ENCODE measurements around the gene KCNB1.

The KCNB1 gene

GRCh38 chr20:49468412-49468811 lies 14.1 kb downstream of the KCNB1 start:
- no peak for DNase-seq

DNA sequence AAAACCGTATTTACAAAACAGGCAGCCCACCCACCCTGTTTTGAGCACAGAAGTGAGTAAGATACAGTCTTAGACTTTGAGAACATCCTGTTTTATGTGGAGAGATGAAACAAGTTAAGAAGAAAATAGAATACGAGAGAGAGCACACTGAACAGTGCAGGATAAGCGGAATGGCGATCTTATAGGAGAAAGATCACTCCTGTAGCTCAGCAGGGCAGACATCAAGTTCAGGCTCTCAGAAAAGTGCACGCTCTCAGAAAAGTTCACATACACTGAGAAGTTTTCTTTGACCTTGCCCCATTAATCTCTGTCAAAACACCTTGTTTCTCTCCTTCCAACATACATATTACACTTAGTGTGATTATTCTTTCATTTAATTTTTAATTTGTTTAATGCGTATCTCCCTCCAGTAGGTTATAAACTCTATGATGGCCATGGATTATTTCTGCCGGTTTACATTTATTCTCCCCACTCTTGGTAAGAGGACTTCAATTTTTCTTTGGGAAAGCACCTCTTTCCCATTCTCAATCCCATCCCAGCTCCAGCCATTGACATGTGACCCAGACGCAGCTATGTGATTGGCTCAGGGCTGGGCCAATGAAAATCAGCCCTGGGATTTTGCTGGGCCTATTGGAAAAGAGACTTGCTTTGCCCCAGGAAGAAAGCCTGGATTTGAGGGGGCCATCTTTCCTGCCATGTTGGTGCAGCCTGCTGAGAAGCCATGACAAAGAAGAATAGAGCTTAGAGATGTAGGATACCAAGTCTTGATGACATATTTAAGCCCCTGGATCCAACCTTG lies 16.2 kb downstream of the KCNB1 start:
- DNase-seq, result no peak

- no peak for DNase-seq
These were observed 17.9 kb downstream of the KCNB1 start for GRCh38 chr20:49464556-49464955.

DNA sequence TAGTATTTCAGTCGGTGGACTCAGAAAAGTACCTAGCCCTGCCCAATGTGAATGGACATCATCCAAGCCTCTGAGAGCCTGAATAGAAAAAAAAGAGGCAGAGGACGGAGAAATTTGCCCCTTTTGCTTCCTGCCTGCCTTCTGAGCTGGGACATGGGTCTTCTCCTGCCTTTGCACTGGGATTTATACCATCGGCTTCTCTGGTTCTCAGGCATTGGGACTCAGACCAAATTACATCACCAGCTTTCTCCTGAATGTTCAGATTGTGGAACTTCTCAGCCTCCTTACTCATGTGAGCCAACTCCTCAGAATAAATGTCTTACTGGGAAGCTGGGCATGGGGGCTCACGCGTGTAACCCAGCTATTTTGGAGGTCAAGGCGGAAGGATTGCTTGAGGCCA lies 19.8 kb downstream of the KCNB1 start:
- DNase-seq, result no peak

DNA sequence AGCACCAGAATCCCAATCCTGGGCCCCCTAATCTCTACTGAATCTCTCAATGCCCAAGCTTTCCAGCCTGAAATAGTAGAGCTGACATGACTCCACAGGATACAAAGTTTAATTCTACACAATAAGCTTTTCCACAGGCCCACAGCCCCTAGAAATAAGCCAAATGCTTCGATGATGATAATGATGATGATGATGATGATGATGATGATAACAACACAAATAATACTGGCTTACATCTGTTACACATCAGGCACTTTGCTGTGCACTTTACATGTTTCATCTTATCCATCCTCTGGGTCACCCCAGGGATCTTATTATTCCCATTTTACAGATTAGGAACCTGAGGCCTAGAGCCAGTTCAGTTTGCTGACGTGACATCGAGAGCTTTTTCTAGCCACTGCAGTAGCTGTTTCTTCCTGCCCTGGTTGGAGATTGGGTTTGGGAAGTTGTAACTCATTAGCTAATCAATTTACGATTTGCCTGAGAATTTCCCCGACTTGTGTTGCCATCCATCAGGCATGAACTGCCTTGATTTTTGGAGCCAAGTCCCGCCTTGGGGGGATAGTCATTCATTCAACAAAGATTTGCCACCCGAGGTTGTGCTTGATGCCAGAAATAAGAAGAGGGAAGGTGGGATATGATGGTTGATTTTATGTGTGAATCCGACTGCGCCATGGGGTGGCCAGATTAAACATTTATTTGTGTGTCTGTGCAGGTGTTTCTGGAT lies 20.4 kb downstream of the KCNB1 start:
- DNase-seq, result no peak

DNA sequence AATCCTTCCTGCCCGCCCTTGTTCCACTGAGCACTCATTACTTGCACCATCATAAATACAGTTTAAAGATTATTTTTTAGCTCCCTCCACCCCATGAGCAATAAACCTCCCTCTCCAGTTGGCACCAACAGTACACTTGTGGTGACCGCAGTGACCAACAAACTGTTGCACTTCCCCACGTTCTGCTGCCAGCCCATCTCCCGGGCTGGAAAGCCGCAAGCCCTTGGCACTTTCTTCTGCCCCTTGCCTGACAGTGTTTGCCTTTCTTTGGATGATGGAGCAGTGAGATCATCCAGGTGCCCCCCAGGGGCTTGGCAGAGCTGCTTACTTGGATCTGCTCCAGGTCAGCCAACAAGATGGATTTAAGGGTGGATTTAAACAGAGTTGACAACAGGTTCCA lies 21.6 kb downstream of the KCNB1 start:
- DNase-seq, result no peak

DNA sequence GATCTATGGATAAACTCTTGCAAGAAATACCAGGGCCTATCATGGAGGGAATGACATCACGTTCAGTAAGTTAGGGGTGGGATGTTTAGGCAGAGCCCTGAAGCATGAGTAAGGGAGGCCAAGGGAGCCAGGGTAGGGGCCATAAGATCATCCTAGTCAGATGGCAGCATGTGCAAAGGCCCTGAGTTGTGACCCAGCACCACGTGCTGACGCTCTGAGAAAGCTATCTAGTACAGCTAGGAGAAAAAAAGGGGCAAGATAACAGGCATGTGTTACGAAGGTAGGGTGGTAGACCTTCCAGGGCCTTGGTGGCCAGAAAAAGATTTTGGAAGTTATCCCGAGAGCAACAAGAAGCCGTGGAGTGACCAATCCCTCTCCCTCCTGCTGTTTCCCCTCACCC lies 22.3 kb downstream of the KCNB1 start:
- DNase-seq, result no peak

- DNase-seq, result no peak
These were observed 22.8 kb downstream of the KCNB1 start for GRCh38 chr20:49459684-49460083.

GRCh38 chr20:49457444-49457843 lies 25.0 kb downstream of the KCNB1 start:
- no peak for DNase-seq

- DNase-seq, result no peak
These were observed 25.8 kb downstream of the KCNB1 start for GRCh38 chr20:49456646-49457045.

DNA sequence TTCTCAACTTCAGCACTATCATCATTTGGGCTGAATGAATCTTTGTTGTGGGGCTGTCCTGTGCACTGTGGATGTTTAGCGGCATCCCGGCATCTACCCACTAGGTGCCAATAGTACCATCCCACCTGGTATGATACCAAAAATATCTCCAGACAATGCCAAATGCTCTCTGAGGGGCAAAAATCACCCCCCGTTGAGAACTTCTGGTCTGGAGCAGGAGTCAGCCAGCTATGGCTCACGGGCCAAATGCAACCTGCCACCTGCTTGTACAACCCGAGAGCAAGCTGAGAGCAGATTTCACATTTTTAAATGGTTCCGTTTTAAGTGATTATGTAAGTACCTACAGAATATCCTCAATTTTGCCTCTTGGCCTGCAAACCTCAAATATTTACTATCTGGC lies 26.8 kb downstream of the KCNB1 start:
- DNase-seq, result no peak

GRCh38 chr20:49452011-49452482 lies 30.4 kb downstream of the KCNB1 start:
- no peak for DNase-seq

DNA sequence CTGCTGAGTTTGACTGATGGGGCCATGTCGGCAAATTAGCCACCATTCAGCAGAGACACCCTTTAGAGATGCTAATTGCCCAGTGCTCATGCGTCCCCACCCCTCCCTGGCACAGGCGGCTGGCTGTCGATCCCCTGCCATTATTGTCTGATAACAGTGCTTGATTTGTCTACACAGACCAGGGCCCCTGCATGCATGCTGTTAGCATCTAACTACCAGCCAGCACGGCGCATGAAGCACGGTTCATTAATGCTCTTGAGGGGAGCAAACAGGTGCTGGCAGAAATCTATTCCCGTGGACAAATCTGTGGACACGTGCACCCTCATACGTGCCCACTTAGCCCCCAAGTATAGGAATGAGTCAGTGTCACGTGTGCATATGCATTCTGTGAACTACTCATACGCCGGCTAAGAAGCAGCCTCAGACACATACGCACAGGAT lies 32.2 kb downstream of the KCNB1 start:
- DNase-seq, result no peak

DNA sequence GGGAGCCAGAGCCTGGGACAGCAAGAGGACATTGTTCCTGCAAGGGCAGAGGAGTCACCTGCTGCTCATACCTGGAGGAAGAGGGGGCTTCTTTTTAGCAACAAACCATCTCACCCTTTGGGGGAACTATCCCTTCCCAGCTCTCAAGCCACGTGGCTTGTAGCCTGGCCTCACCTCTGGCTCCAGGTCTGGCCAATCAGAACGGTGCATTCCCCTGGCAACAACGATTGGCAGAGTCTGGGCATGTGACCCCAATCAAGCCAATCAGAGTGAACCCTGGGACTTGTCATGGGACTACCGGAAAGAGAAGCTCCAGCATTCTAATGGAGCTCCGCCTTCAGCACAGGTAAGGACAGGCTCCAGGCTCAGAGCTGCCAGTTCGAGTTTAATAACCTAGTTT lies 33.6 kb downstream of the KCNB1 start:
- no peak for DNase-seq

DNA sequence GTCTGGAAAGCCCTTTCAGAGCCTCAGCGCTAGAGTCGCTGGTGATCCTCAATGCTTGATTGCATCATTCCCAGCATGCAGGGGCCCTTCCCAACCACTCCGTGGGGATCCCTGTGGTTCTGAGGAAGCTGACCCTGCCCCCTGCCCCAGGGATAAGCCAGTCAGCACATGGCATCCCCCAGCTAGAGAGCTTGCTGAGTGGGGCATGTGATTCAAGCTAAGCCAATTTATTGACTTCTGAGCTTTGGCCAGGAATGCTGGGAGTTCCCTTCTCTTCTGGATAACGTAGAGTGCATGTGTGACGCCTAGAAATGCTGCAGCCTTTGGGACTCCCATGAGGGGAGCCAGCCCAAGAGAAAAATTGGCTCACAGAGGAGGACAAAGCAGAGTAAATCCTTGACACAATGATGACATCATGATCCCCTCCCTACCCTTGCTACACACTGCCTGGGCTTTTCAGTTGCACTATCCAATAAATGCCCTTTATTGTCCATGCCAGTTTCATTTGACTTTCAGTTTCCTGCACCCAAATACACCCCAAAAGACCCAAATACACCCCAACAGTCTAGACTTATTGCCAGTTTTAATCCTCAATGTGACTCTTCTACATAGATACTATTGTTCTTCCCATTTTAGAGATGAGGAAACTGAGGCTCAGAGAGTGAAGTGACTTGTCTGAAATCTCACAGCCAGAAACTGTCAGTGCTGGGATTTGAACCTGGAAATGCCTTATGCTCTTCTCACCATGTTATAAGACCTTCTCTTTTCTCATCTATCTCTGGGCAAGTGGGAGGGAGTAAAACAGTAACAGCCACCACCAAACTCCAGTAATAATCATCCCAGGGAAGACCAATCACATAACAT lies 34.3 kb downstream of the KCNB1 start:
- DNase-seq, result no peak

DNA sequence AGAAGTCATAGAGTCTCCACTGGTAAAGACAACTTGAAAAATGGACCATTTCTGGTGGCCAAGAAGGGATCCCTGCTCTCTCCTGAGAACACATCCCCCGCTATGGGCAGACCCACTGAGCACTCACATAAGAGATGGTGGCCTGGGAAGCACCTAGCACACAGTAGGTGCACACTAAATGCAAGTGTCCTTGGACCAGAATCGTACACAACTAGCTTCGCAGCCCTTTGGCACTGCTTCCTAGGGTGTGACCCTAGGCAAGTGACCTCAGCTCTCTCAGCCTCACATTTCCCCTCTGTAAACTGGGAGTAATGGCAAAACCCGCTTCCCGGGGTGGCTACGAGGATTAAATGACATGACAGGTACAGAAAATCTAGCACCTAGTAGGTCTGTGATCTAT lies 35.1 kb downstream of the KCNB1 start:
- no peak for DNase-seq

DNA sequence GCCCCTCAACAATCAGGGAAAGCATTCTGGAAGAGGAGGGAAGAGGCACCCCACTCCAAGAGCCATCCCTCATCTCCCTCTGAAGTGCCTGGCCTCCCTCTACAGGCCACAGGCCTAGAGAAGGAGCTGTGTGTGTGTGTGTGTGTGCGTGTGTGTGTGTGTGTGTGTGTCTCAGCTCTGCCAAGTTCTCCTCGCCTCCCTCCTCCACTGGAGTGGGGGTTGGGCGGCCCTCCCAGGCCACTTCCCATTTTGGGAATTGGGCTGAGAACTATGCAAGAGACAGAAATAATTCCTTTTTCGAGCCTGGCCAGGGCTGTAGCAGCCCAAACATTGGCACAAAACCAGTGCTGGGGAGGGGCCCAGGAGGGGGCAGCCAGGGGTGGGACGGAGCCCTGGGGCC lies 35.7 kb downstream of the KCNB1 start:
- no peak for DNase-seq

DNA sequence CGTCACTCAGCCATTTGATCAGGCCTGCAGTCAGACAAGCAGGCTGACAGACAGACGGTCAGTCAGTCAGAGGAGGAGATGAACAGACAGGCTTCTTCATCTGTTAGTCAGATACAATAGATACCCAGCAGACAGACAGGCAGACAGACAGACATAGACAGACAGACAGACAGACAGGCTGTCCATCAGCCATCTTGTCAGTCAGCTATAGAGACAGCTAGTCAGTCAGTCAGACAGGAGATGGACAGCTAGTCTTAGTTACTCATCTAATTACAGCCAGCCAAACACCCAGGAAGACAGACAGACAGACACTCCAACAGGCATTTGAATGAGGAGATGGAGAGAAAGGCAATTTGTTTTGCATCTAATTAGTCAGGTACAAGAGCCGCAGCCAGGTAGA lies 36.4 kb downstream of the KCNB1 start:
- DNase-seq, result no peak

DNA sequence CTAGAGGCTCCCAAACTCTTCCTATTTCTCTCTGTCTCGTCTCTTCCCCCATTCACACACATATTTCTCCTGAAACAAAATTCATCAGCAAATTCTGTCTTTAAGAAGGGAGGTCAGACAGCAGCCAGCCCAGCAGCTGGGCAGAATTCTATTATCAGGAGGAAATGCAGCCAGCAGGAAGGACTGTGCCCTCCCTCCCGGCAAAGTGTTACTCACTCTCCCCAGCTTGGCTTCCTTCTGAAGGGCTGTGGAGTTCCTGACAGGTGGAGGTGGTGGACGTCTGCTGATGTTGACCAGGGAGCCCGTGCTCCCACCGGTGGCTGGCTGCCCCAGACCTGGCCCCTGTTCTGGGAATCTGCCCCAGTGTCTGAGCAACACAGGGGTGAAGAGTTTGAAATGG lies 37.3 kb downstream of the KCNB1 start:
- no peak for DNase-seq

DNA sequence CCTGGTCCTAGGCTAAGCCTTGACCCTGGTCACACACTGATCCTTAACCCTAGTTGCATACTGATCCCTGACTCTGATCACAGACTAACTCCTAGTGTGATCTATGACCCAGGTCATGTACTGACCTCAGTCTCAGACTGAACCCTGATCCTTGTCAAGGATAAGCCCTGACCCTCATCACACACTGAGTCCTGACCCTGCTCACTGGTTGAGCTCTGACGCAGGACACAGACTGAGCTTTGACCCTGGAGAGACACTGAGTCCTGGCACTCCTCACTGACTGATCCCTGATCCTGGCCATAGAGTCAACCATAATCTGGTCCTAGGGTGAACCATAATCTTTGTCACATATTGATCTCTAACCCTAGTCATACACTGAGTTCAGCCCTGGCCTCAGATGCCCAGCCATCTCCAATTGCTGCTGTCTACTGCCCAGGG lies 37.9 kb downstream of the KCNB1 start:
- DNase-seq, result no peak

DNA sequence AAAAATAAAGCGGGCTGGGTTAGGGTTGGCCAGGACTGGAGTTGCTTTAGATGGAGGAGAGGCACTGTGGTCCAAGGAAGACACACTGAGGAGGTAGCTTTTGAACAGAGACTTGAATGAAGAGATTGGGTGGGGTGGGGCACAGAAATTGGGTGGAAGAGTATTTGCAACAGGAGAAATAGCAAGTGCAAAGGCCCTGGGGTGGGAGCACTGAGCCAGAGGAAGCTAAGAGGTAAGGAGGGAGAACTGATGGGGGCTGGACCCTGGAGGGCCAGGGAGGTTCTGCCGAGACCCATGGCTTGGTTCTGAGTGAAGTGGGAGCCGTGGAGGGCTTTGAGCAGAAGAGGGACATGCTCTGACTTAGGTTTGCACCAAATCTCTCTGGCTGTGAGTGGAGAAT lies 45.4 kb downstream of the KCNB1 start:
- DNase-seq, result no peak

DNA sequence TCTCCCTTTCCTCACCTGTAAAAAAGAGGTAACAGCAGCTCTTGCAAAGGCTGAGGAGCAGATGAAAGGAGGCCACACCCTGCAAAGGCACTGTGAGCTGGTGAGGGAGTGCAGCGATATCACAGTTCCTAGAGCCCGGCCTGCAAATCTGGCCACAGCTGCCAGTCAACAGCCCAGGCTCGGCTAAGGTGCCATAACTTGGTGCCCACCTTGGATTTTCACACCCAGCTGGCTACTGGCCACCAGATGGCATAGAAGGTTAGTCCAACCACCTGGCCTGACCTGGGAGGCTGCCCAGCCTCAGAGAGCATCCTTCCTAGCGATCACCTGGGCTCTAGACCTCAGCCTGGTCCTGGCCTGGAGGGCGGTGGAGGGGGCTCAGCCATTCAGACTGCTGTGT lies 46.8 kb downstream of the KCNB1 start:
- DNase-seq, result no peak

DNA sequence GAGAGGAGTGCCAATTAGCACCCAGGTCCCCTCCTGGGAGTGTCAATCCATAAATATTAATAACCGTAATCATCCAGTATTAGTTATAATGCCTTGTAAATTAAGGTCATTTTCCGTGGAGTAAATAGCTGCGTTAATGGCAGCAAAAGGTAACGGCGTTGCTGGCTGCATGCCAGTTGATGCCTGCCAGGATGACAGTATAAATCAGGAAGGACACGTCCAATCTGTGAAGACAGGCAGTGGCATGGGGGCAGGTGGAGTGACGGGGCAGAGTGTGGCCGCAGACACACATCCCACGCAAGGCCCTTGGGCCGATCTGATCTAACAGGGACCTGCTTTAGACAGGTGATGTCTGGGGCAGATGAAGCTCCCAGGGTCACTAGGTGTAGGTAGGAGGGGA lies 49.1 kb downstream of the KCNB1 start:
- no peak for DNase-seq
